GM18526 (cell line): ENCODE measurements around the gene EXOSC2.

Experiments used
- POLR2A ChIP-seq: IDR thresholded peaks from 3 replicates; pipeline ENCODE4 v1.6.1; 2011; ENCODE audit not compliant: insufficient read length; ENCODE audit errors: extremely low read depth

EXOSC2 gene

GRCh38 chr9:130664251-130665028 lies 29.1 kb upstream of the EXOSC2 start, which contains the start of gene PRDM12:
Gene PRDM12, plus strand, starts transcription at chr9:130664594. Its CDS starts 60 bp downstream, at chr9:130664654.
- TF ChIP-seq POLR2A: no peak

DNA sequence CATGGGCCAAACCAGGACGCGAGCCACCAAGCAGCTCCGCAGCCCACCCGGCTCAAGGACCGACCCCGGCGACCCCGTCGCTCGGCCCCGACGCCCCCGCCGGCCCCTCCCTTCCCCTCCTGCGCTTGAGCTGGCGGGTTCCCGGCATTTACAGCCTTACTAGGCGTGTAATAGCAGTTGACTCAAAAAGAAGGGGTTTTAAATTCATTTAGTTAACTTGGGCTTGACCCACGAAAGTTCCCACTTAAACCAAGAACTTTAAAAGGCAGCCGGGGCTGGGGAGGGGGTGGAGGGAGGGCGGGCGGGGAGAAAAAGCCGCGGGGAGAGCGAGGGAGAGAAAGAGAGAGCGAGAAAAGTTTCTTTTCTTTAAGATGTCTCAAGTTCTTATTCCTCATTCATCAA lies 28.6 kb upstream of the EXOSC2 start:
- TF ChIP-seq POLR2A: no peak

DNA sequence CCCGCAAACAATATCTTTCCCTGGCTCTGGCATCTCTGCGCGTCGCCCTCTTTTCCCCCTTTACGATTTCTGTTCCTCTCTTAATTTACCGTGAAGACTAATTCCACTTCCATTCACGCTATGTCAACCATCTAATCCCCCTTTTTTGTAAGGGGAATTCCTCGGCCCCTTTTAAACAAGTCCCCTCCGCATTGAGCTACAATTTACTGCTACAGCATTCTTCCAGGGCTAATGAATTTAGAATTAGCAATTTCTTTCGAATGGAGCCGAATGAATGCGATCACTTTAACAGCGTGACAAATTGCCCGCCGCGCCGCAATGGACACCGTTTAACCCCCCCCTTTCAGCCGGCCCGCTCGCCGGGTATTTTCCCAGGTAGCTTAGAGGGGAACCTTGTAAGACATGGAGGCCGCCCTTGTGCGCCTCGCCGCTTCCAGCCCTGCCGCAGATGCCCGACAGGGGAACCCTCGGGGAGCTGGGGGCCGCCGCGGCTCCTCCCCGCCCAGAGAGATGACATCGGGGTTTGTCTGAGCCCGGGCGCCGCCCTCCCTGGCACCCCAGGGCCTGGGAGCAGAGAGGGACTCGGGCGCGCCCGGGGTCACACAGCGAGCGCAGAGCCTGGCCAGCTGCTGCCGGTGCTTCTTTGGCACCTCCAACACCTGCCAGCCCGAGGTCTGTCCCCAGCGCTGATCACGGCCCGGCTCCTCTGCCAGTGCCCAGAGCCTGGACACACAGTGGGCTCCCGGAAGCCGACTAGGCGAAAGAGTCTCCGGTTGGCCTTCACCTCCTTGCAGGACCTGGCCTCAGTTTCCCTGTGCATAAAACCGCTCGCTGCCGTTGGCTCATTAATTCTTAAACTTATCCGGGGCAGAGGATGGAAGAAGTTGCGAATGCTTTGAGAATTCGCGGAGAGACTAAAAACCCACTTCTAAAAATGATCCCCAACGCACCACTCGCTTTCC lies 27.9 kb upstream of the EXOSC2 start:
- no peak for TF ChIP-seq POLR2A

- no peak for TF ChIP-seq POLR2A
Measured at GRCh38 chr9:130666393-130667119, 27.0 kb upstream of the EXOSC2 start.

GRCh38 chr9:130667120-130667435 lies 26.5 kb upstream of the EXOSC2 start:
- no peak for TF ChIP-seq POLR2A

- no peak for TF ChIP-seq POLR2A
Measured at GRCh38 chr9:130668196-130668595, 25.4 kb upstream of the EXOSC2 start.

- TF ChIP-seq POLR2A: no peak
Measured at GRCh38 chr9:130668659-130669058, 24.9 kb upstream of the EXOSC2 start.

GRCh38 chr9:130669965-130670364 lies 23.6 kb upstream of the EXOSC2 start:
- TF ChIP-seq POLR2A: no peak

- no peak for TF ChIP-seq POLR2A
Measured at GRCh38 chr9:130670644-130671043, 22.9 kb upstream of the EXOSC2 start.

- TF ChIP-seq POLR2A: no peak
Measured at GRCh38 chr9:130672466-130672865, 21.1 kb upstream of the EXOSC2 start.

- TF ChIP-seq POLR2A: no peak
Measured at GRCh38 chr9:130672933-130673615, 20.5 kb upstream of the EXOSC2 start.

DNA sequence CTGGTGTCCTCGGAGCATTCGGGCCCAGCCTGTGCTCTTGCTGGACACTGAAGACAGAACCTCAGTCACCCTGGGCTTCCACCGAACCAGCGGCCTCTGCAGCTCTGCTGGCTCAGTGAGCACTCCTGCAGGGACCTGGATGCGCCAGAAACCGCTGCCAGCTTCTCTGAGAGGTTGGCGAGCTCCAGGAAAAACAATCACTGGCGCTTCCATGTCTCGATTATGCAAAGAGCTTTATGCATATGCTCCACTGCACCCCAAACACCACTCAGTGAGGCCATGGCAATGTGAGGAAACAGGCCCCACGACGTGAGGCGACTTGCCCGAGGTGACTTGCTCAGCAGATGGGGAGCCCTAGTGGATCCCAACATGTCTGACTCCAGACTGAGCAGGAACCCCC lies 18.2 kb upstream of the EXOSC2 start:
- no peak for TF ChIP-seq POLR2A

- no peak for TF ChIP-seq POLR2A
Measured at GRCh38 chr9:130677252-130677651, 16.3 kb upstream of the EXOSC2 start.

DNA sequence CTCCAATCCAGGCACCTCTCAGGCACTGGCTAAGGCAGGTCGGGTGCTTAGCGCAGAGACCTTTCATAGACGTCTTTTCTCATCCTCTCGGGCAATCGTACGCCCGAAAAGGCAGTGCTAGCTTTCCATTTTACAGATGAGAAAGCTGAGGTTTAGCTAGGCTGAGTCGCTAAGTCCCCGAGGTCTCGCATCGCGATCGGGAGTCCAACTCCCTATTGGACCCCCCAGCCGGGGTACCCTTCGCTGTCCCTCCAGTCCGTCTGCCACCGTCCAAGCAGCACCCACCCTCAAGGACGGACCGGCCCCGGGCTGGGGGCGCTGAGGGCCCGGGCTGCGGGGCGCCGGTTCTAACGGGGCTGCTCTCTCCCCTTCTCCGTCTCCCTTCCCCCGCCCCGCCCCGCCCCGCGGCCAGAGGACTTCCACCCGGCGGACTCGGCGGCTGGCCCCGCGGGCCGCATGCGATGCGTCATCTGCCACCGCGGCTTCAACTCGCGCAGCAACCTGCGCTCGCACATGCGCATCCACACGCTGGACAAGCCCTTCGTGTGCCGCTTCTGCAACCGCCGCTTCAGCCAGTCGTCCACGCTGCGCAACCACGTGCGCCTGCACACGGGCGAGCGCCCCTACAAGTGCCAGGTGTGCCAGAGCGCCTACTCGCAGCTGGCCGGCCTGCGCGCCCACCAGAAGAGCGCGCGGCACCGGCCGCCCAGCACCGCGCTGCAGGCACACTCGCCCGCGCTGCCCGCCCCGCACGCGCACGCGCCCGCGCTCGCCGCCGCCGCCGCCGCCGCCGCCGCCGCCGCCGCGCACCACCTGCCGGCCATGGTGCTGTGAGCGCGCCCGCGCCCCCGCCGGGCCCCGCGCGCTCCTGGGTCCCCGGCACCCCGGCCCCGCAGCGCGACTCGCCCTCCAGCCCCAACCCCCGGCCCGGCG lies 12.5 kb upstream of the EXOSC2 start:
- TF ChIP-seq POLR2A: no peak
